Renal cortical epithelial cell (primary cell): ENCODE results near the gene NEDD9. TPM values are rescaled to one million over a fixed set of nuclear protein-coding genes. Genes with fewer than 3 reads are reported as not detected.

ENCODE experiments used
- DNase-seq: peaks from one replicate; pipeline ENCODE4 v3.0.0-alpha.2; 2011; ENCODE audit warnings: low read depth
- total RNA-seq: library from RNA; depleted of rRNA; stranded (reverse); fragments of >200 nt; gene quantifications from 2 replicates; pipeline ENCODE4 v1.2.3, GENCODE V29; 2014

The NEDD9 gene
- total RNA-seq, 1 donor from 2014 or later: 86.7 TPM

- DNase-seq: no peak
These were observed 50.9 kb downstream of the NEDD9 start for GRCh38 chr6:11181478-11182136.

- no peak for DNase-seq
These were observed 52.9 kb downstream of the NEDD9 start for GRCh38 chr6:11179419-11180202.

GRCh38 chr6:11179088-11179418 is 53.4 kb downstream of the NEDD9 start:
- DNase-seq: no peak

GRCh38 chr6:11177271-11177670 is 55.2 kb downstream of the NEDD9 start:
- DNase-seq: no peak

GRCh38 chr6:11174242-11174611 is 58.2 kb downstream of the NEDD9 start:
- no peak for DNase-seq

GRCh38 chr6:11172501-11173327 is 59.8 kb downstream of the NEDD9 start:
- DNase-seq: peak; percentile 48

GRCh38 chr6:11171952-11172351 is 60.5 kb downstream of the NEDD9 start:
- DNase-seq: no peak

- no peak for DNase-seq
These were observed 64.3 kb downstream of the NEDD9 start for GRCh38 chr6:11168091-11168635.

GRCh38 chr6:11166948-11167347 is 65.5 kb downstream of the NEDD9 start:
- DNase-seq: no peak

- DNase-seq: no peak
These were observed 67.5 kb downstream of the NEDD9 start for GRCh38 chr6:11164717-11165646.

GRCh38 chr6:11163932-11164331 is 68.5 kb downstream of the NEDD9 start:
- no peak for DNase-seq

GRCh38 chr6:11162262-11162661 is 70.2 kb downstream of the NEDD9 start:
- DNase-seq: no peak

- peak; percentile 58 for DNase-seq
These were observed 71.2 kb downstream of the NEDD9 start for GRCh38 chr6:11161031-11161956.

- no peak for DNase-seq
These were observed 72.3 kb downstream of the NEDD9 start for GRCh38 chr6:11160199-11160598.

- no peak for DNase-seq
These were observed 76.9 kb downstream of the NEDD9 start for GRCh38 chr6:11155589-11155988.

GRCh38 chr6:11153447-11153846 is 79.0 kb downstream of the NEDD9 start:
- no peak for DNase-seq

GRCh38 chr6:11152581-11152980 is 79.9 kb downstream of the NEDD9 start:
- no peak for DNase-seq

GRCh38 chr6:11151488-11151887 is 81.0 kb downstream of the NEDD9 start:
- no peak for DNase-seq

- DNase-seq: no peak
These were observed 82.9 kb downstream of the NEDD9 start for GRCh38 chr6:11149551-11149950.
